Neutrophil (primary cell): ENCODE data around the gene ABCD3.
"Not testable (repeated sequence)": the region's sequence is repeated elsewhere in the genome, so short reads cannot be mapped to it uniquely, and the experiment has no call there.

Source experiments
- H3K27ac ChIP-seq: fragments of 200-600 bp; sonication (generic); 2 replicates; pipeline ENCODE4 v1.5.1; 2016; ENCODE audit warnings: mild to moderate bottlenecking, moderate library complexity
- H3K27me3 ChIP-seq: fragments of 200-600 bp; sonication (generic); 2 replicates; pipeline ENCODE4 v1.6.0; 2016; ENCODE audit warnings: mild to moderate bottlenecking
- H3K36me3 ChIP-seq: fragments of 200-600 bp; sonication (generic); 2 replicates; pipeline ENCODE4 v1.5.1; 2017
- H3K4me1 ChIP-seq, 2 experiments: fragments of 200-600 bp in 1 of 2; sonication (generic) in 1 of 2; 1 replicate in 1 of 2; 2 replicates in 1 of 2; pipeline versions ENCODE4 v1.5.1 to v1.6.1; 2013 to 2016; ENCODE audit warnings: low read depth in 1 of 2, low read length in 1 of 2, mild to moderate bottlenecking in 1 of 2, moderate library complexity in 1 of 2; ENCODE audit not compliant: control insufficient read depth in 1 of 2, insufficient read depth in 1 of 2
- H3K4me3 ChIP-seq, 2 experiments: fragments of 200-600 bp in 1 of 2; sonication (generic) in 1 of 2; 1 replicate in 1 of 2; 2 replicates in 1 of 2; pipeline ENCODE4 v1.5.1; 2013 to 2016; ENCODE audit warnings: low read depth in 1 of 2, low read length in 1 of 2, mild to moderate bottlenecking in 1 of 2, moderate library complexity in 1 of 2
- H3K9me3 ChIP-seq: fragments of 200-600 bp; sonication (generic); 2 replicates; pipeline ENCODE4 v1.5.1; 2016
- TF ChIP-seq, protein P1 (sequence below): fragments of 200-600 bp; sonication (generic); IDR thresholded peaks from 2 replicates; pipeline ENCODE4 v1.5.1; 2016; ENCODE audit warnings: antibody characterized with exemption

Gene ABCD3

GRCh38 chr1:94555091-94555490, 136.9 kb downstream of the ABCD3 start:
- no peak overlapping the region for H3K27ac ChIP-seq
- TF ChIP-seq, protein P1, sequence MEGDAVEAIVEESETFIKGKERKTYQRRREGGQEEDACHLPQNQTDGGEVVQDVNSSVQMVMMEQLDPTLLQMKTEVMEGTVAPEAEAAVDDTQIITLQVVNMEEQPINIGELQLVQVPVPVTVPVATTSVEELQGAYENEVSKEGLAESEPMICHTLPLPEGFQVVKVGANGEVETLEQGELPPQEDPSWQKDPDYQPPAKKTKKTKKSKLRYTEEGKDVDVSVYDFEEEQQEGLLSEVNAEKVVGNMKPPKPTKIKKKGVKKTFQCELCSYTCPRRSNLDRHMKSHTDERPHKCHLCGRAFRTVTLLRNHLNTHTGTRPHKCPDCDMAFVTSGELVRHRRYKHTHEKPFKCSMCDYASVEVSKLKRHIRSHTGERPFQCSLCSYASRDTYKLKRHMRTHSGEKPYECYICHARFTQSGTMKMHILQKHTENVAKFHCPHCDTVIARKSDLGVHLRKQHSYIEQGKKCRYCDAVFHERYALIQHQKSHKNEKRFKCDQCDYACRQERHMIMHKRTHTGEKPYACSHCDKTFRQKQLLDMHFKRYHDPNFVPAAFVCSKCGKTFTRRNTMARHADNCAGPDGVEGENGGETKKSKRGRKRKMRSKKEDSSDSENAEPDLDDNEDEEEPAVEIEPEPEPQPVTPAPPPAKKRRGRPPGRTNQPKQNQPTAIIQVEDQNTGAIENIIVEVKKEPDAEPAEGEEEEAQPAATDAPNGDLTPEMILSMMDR, result no peak
- H3K4me1 ChIP-seq, result no peaks in the 10 kb centered on the region
- H3K4me3 ChIP-seq, result no peak overlapping the region
- H3K9me3 ChIP-seq, result no peaks in the 10 kb centered on the region
- no peaks in the 10 kb centered on the region for H3K27me3 ChIP-seq
- no peaks in the 10 kb centered on the region for H3K36me3 ChIP-seq

- Histone ChIP-seq H3K27ac (no peak overlapping the region), H3K4me1 (no peaks in the 10 kb centered on the region), H3K27me3 (no peaks in the 10 kb centered on the region), H3K36me3 (no peaks in the 10 kb centered on the region), H3K4me3 (no peak overlapping the region), H3K9me3 (no peaks in the 10 kb centered on the region)
- TF ChIP-seq, protein P1, result no peak
These were observed 141.7 kb downstream of the ABCD3 start for GRCh38 chr1:94559921-94560320.

GRCh38 chr1:94560333-94560732, 142.1 kb downstream of the ABCD3 start:
- no peak overlapping the region for H3K27ac ChIP-seq
- H3K9me3 ChIP-seq, result no peaks in the 10 kb centered on the region
- H3K4me1 ChIP-seq, result no peaks in the 10 kb centered on the region
- no peaks in the 10 kb centered on the region for H3K36me3 ChIP-seq
- TF ChIP-seq, protein P1, result no peak
- H3K4me3 ChIP-seq, result no peak overlapping the region
- no peaks in the 10 kb centered on the region for H3K27me3 ChIP-seq

DNA sequence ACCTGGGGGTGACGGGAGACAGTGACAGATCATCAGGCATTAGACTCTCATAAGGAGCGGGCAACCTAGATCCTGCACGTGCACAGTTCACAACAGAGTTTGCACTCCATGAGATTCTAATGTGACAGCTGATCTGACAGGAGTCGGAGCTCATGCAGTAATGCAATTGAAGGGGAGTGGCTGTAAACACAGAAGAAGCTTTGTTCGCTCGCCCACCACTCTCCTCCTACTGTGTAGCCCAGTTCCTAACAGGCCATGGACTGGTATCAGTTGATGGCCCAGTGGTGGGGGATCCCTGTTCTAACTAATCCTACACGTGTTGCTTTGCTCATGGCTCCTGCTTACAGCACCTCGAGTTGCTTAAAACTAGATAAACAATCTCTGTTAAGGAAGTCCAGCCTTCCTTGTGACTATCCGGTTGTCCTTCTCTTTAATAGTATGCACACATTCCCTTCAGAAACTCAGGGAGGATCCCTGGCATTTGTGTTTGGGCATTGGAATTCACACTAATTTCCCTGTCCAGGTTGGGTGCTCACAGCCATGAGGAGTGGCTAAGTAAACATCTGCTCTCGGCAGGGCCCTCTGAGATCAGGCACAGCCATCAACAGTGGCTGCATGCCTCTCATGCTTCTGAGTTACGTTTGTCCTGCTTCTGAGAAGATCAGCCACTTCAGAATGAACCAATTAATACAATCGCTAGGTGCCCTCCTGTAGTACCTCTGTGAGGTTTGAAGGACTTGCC, 144.5 kb downstream of the ABCD3 start:
- TF ChIP-seq, protein P1, result no peak
- Histone ChIP-seq H3K9me3 (no peaks in the 10 kb centered on the region), H3K36me3 (no peaks in the 10 kb centered on the region), H3K27me3 (no peaks in the 10 kb centered on the region), H3K4me3 (no peak overlapping the region), H3K27ac (no peak overlapping the region), H3K4me1 (no peaks in the 10 kb centered on the region)

- H3K4me1 ChIP-seq, result no peaks in the 10 kb centered on the region
- no peak overlapping the region for H3K4me3 ChIP-seq
- TF ChIP-seq, protein P1, result no peak
- H3K27ac ChIP-seq, result no peak overlapping the region
- no peaks in the 10 kb centered on the region for H3K27me3 ChIP-seq
- no peaks in the 10 kb centered on the region for H3K36me3 ChIP-seq
- H3K9me3 ChIP-seq, result peaks cover 4% of the 10 kb centered on the region
These were observed 147.7 kb downstream of the ABCD3 start for GRCh38 chr1:94565901-94566300.

- H3K4me1 ChIP-seq, H3K27me3 ChIP-seq, H3K27ac ChIP-seq, H3K36me3 ChIP-seq, H3K4me3 ChIP-seq, H3K9me3 ChIP-seq: not testable (repeated sequence)
These were observed 148.2 kb downstream of the ABCD3 start for GRCh38 chr1:94566436-94566835.

GRCh38 chr1:94567975-94568607, 149.9 kb downstream of the ABCD3 start:
- not testable (repeated sequence) for H3K27ac ChIP-seq, H3K4me1 ChIP-seq, H3K27me3 ChIP-seq, H3K36me3 ChIP-seq, H3K9me3 ChIP-seq, H3K4me3 ChIP-seq
